Measurements from ENCODE around the gene ADAM15. TPM values are rescaled to one million over a fixed set of nuclear protein-coding genes. Genes with fewer than 3 reads are reported as not detected.

The ADAM15 gene
- total RNA-seq, 4 donors from 2014 or later = 61.5 to 142 (median 115) TPM

DNA sequence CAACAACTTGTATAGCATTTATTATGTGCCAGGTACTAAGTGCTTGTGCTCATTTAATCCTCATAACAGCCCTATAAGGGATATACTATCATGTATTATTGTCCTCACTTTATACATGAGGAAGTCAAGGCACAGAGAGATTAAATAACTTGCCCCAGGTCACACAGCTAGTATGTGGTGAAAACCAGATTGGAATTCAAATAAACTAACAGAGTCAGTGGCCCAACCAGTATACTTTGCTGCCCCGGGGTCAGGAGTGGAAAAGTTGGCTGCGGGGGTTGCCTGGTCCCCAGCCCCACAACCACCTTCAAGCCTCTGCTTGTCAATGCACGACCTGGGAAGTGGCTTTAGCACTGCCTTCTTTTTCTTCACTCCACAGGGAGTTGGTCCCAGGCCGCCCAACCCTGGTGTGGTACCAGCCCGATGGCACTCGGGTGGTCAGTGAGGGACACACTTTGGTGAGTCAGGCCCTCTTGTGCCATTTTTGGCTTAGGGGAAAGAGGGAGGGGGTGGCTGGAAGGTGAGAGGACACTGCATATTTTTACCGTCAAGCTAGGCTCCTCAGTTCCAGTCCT, 2.5 kb downstream of the ADAM15 start:
- H3K4me3 ChIP-seq = no peak overlapping the region
- peak overlapping the region in 3 of 4 donors; percentile 8 to 93 (median 92) for H3K27ac ChIP-seq (replicated peaks in 1 of 4)
- peaks cover 24 to 45% (median 37%) of the 10 kb centered on the region in 4 donors for H3K4me1 ChIP-seq
- no peaks in the 10 kb centered on the region for H3K27me3 ChIP-seq
- 71% methylated on average over 4 of the region's 7 CpGs for WGBS
- peaks cover 41 to 55% (median 51%) of the 10 kb centered on the region in 4 donors for H3K36me3 ChIP-seq
- no peaks in the 10 kb centered on the region for H3K9me3 ChIP-seq
- TF ChIP-seq EP300 (IDR thresholded peaks at IDR 0.05) (no peak), POLR2AphosphoS5 (IDR thresholded peaks at IDR 0.05) (no peak), POLR2A (IDR thresholded peaks at IDR 0.05; ENCODE audit: low read depth) (no peak)
- TF ChIP-seq, protein P1, sequence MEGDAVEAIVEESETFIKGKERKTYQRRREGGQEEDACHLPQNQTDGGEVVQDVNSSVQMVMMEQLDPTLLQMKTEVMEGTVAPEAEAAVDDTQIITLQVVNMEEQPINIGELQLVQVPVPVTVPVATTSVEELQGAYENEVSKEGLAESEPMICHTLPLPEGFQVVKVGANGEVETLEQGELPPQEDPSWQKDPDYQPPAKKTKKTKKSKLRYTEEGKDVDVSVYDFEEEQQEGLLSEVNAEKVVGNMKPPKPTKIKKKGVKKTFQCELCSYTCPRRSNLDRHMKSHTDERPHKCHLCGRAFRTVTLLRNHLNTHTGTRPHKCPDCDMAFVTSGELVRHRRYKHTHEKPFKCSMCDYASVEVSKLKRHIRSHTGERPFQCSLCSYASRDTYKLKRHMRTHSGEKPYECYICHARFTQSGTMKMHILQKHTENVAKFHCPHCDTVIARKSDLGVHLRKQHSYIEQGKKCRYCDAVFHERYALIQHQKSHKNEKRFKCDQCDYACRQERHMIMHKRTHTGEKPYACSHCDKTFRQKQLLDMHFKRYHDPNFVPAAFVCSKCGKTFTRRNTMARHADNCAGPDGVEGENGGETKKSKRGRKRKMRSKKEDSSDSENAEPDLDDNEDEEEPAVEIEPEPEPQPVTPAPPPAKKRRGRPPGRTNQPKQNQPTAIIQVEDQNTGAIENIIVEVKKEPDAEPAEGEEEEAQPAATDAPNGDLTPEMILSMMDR (IDR thresholded peaks at IDR 0.05) = no peak
- intact Hi-C loops (cut with DNase I) = no loop called here
- no peak for DNase-seq (ENCODE audit: extremely low spot score)

DNA sequence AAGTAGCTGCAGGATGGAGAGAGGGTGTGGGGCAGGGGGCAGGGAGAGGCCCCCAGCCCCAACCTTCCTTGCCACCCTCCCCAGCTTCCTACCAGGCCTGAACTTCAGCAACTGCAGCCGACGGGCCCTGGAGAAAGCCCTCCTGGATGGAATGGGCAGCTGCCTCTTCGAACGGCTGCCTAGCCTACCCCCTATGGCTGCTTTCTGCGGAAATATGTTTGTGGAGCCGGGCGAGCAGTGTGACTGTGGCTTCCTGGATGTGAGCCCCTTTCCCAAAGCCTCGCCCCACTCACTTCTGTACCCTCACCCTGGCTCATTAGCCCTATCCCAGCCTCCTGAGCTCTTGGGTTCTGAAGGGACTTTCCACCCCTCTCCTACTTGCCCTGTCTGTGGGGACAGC, 6.0 kb downstream of the ADAM15 start:
- Histone ChIP-seq H3K9me3 (no peaks in the 10 kb centered on the region), H3K4me3 (no peak overlapping the region), H3K27me3 (peaks cover 0 to 5% (median 0%) of the 10 kb centered on the region in 4 donors), H3K36me3 (peaks cover 45 to 88% (median 81%) of the 10 kb centered on the region in 4 donors), H3K4me1 (peaks cover 30 to 43% (median 35%) of the 10 kb centered on the region in 4 donors), H3K27ac (replicated peaks in 1 of 4) (no peak overlapping the region)
- DNase-seq (ENCODE audit: extremely low spot score) = no peak
- 93% methylated on average over 8 of the region's 8 CpGs for WGBS
- intact Hi-C loops (cut with DNase I) = no loop called here
- TF ChIP-seq, protein P1 (IDR thresholded peaks at IDR 0.05) = no peak
- TF ChIP-seq EP300 (IDR thresholded peaks at IDR 0.05) (no peak), POLR2AphosphoS5 (IDR thresholded peaks at IDR 0.05) (no peak), POLR2A (IDR thresholded peaks at IDR 0.05; ENCODE audit: low read depth) (no peak)

DNA sequence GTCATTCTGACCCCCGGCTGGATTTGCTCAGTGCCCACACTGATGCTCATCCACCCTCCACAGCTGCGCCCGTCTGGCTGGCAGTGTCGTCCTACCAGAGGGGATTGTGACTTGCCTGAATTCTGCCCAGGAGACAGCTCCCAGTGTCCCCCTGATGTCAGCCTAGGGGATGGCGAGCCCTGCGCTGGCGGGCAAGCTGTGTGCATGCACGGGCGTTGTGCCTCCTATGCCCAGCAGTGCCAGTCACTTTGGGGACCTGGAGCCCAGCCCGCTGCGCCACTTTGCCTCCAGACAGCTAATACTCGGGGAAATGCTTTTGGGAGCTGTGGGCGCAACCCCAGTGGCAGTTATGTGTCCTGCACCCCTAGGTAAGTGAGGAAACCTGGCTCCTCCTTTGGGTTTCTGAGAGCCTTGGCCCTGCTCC, 6.7 kb downstream of the ADAM15 start:
- Histone ChIP-seq H3K4me3 (no peak overlapping the region), H3K4me1 (peaks cover 30 to 43% (median 37%) of the 10 kb centered on the region in 4 donors), H3K27me3 (peaks cover 0 to 7% (median 0%) of the 10 kb centered on the region in 4 donors), H3K36me3 (peaks cover 45 to 95% (median 82%) of the 10 kb centered on the region in 4 donors), H3K27ac (replicated peaks in 1 of 4) (no peak overlapping the region), H3K9me3 (no peaks in the 10 kb centered on the region)
- intact Hi-C loops (cut with DNase I) = no loop called here
- TF ChIP-seq POLR2A (IDR thresholded peaks at IDR 0.05; ENCODE audit: low read depth) (no peak), POLR2AphosphoS5 (IDR thresholded peaks at IDR 0.05) (no peak), EP300 (IDR thresholded peaks at IDR 0.05) (no peak)
- TF ChIP-seq, protein P1 (IDR thresholded peaks at IDR 0.05) = no peak
- no CpG with 5 or more reads among the region's 13 CpGs for WGBS
- DNase-seq (ENCODE audit: extremely low spot score) = no peak

DNA sequence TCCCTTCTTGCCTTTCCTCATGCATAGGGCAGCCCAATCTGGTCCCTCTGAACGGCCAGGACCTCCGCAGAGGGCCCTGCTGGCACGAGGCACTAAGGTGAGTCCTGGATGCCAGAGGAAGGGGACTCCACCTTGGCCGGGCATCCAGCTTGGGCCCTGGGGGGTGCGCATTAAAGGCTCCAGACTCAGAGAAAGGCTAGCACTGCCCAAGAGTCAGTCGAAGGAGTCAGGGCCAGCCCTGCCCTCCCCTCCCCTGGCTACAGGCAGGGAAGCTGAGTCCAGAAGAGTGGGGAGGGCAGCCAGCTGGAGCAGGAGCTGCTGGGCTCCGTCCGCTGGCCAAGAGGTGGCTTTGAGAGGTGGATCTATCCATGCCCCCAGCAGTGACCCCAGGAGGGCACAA, 9.6 kb downstream of the ADAM15 start:
- peaks cover 31 to 70% (median 59%) of the 10 kb centered on the region in 4 donors for H3K36me3 ChIP-seq
- peaks cover 37 to 46% (median 42%) of the 10 kb centered on the region in 4 donors for H3K4me1 ChIP-seq
- peaks cover 0 to 7% (median 0%) of the 10 kb centered on the region in 4 donors for H3K27me3 ChIP-seq
- TF ChIP-seq POLR2AphosphoS5 (IDR thresholded peaks at IDR 0.05) = no peak
- TF ChIP-seq EP300 (IDR thresholded peaks at IDR 0.05) = no peak
- H3K9me3 ChIP-seq = no peaks in the 10 kb centered on the region
- intact Hi-C loops (cut with DNase I) = loop anchor here (5.0 kb wide), 1 partner anchor 98 kb away; the partner anchor contains the start of gene PYGO2
- no peak overlapping the region for H3K27ac ChIP-seq (replicated peaks in 1 of 4)
- 68% methylated on average over 5 of the region's 8 CpGs for WGBS
- no peak for DNase-seq (ENCODE audit: extremely low spot score)
- H3K4me3 ChIP-seq = no peak overlapping the region

DNA sequence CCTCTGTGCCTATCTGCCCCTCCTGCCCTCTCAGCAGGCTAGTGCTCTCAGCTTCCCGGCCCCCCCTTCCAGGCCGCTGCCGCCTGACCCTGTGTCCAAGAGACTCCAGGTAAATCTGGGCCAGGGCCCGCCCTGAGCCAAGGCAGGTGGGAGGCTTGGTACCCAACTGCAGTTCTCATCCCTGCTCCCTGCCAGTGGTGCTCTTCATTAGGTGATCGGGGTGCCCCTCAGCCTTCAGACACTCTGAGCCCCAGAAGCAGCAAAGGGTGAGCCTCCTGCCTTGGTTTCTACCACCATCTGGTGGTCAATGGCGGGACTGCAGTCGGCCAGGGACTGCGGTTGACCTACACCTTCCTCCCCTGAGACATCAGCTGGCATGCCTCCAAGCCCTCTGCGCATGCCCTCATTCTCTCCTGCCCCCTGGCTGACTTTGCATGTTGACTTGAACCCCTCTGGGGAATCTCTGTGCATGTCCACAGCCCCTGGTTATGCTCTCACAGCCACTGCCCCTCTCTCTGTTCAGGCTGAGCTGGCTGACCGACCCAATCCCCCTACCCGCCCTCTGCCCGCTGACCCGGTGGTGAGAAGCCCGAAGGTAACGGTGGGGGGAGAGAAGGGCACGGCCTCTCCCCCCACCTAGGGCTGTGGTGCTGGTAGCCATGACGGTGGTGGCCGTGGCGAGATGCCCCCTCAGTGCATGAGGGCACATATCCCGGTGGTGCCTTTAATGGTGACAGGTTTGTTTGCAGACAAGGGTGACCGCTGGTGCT, 10.4 kb downstream of the ADAM15 start:
- Histone ChIP-seq H3K27me3 (peaks cover 0 to 7% (median 0%) of the 10 kb centered on the region in 4 donors), H3K36me3 (peaks cover 23 to 62% (median 51%) of the 10 kb centered on the region in 4 donors), H3K27ac (replicated peaks in 1 of 4) (no peak overlapping the region), H3K4me3 (peak overlapping the region in 1 of 4 donors; percentile 16), H3K9me3 (no peaks in the 10 kb centered on the region), H3K4me1 (peaks cover 37 to 46% (median 42%) of the 10 kb centered on the region in 4 donors)
- 34% methylated on average over 10 of the region's 21 CpGs for WGBS
- TF ChIP-seq POLR2A (IDR thresholded peaks at IDR 0.05; ENCODE audit: low read depth) (no peak), POLR2AphosphoS5 (IDR thresholded peaks at IDR 0.05) (peak in 1 of 2 donors; percentile 50)
- TF ChIP-seq, protein P1 (IDR thresholded peaks at IDR 0.05) = peak in 2 of 3 experiments; percentile 98 to 100
- intact Hi-C loops (cut with DNase I) = loop anchor here (5.0 kb wide), 1 partner anchor 99 kb away; the partner anchor contains the start of gene PYGO2
- DNase-seq (ENCODE audit: extremely low spot score) = peak; percentile 97

Measured in esophagus muscularis mucosa (tissue), 4 donors.